C4-2B (cell line): ENCODE data around the gene PIP4K2C.

Experiments
- H3K27ac ChIP-seq: fragments of 450-650 bp; 2 replicates; pipeline ENCODE4 v1.5.1; 2017
- CTCF ChIP-seq: fragments of 450-650 bp; conservative IDR thresholded peaks from 2 replicates; pipeline ENCODE4 v1.5.1; 2017; ENCODE audit warnings: mild to moderate bottlenecking
- ZFX ChIP-seq: fragments of 450-650 bp; IDR thresholded peaks from 2 replicates; pipeline ENCODE4 v1.6.1; 2017

The PIP4K2C gene

GRCh38 chr12:57548013-57548315 is 43.0 kb upstream of the PIP4K2C start:
- no peak for TF ChIP-seq CTCF
- no peak for TF ChIP-seq ZFX
- H3K27ac ChIP-seq, result no peak overlapping the region

GRCh38 chr12:57548488-57548887 is 42.5 kb upstream of the PIP4K2C start:
- TF ChIP-seq CTCF (no peak), ZFX (no peak)
- no peak overlapping the region for H3K27ac ChIP-seq

GRCh38 chr12:57549203-57549908 is 41.6 kb upstream of the PIP4K2C start:
- TF ChIP-seq CTCF (no peak), ZFX (no peak)

GRCh38 chr12:57549909-57550640 is 40.9 kb upstream of the PIP4K2C start, which contains the start of gene KIF5A:
TSS of gene KIF5A (plus strand) at chr12:57550044. CDS start at chr12:57550272, 228 bp downstream.
- H3K27ac ChIP-seq, result no peak within 1 kb of the TSS
- TF ChIP-seq ZFX (no peak), CTCF (no peak)

More at GRCh38 chr12:57549203-57549908, 41.6 kb upstream of the PIP4K2C start:
- no peak overlapping the region for H3K27ac ChIP-seq

GRCh38 chr12:57550641-57551549 is 40.1 kb upstream of the PIP4K2C start:
- no peak for TF ChIP-seq CTCF
- no peak for TF ChIP-seq ZFX
- H3K27ac ChIP-seq, result no peak overlapping the region

GRCh38 chr12:57551637-57552305 is 39.2 kb upstream of the PIP4K2C start:
- no peak for TF ChIP-seq ZFX
- TF ChIP-seq CTCF, result no peak
- no peak overlapping the region for H3K27ac ChIP-seq
